ENCODE results near the gene PRSS8.

GRCh38 chr16:31132303-31132979, 3.1 kb downstream of the PRSS8 start:
- TF ChIP-seq CTCF (IDR thresholded peaks at IDR 0.05) (no peak), POLR2A (IDR thresholded peaks at IDR 0.05) (no peak)
